H4 (cell line): ENCODE results near the gene SUPT4H1. TPM values are rescaled to one million over a fixed set of nuclear protein-coding genes. Genes with fewer than 3 reads are reported as not detected.

ENCODE experiments used
- DNase-seq: peaks from one replicate; pipeline ENCODE4 v3.0.0-alpha.2; 2015; ENCODE audit warnings: low spot score
- total RNA-seq: library from RNA; depleted of rRNA; stranded (reverse); fragments of >200 nt; shearing (Covaris generic); gene quantifications from 2 replicates; pipeline ENCODE4 v1.2.3, GENCODE V29; 2014

Gene SUPT4H1
- total RNA-seq, 1 experiment from 2014 or later = 99.9 TPM

GRCh38 chr17:58329035-58329809 is 22.8 kb downstream of the SUPT4H1 start:
- no peak for DNase-seq

- no peak for DNase-seq
Observed at GRCh38 chr17:58328195-58329034, 23.6 kb downstream of the SUPT4H1 start, which contains the start of gene TSPOAP1. TSS of gene TSPOAP1 (minus strand) at chr17:58328795. CDS start at chr17:58327920, 875 bp downstream.

GRCh38 chr17:58327363-58328194 is 24.4 kb downstream of the SUPT4H1 start:
- DNase-seq = no peak

- no peak for DNase-seq
Observed at GRCh38 chr17:58326609-58327362, 25.2 kb downstream of the SUPT4H1 start.

DNA sequence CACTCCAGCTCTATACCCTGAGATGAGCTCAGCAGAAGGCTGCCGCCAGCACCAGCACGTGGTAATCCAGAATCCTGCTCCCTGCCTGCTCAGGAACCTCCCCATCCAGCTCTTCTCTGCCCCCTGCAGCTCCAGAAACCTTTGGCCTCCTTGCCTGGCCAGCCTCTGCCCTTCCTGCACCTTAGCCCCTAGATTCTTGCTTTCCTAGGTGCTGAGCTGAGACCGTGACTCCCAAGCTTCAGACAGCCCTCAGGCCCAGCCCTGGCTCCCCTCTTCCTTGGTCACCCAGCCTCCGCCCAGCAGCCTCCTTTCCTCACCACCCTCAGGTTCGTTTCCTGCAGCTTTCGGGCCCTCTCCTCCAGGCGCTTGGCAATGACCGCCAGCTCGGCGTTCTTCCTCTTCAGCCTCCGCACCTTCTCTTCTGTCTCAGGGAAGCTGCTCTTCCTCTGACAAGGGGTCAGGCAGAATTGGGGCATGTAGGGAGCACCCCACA is 26.0 kb downstream of the SUPT4H1 start:
- DNase-seq = no peak

- DNase-seq = no peak
Observed at GRCh38 chr17:58325289-58325726, 26.7 kb downstream of the SUPT4H1 start.

DNA sequence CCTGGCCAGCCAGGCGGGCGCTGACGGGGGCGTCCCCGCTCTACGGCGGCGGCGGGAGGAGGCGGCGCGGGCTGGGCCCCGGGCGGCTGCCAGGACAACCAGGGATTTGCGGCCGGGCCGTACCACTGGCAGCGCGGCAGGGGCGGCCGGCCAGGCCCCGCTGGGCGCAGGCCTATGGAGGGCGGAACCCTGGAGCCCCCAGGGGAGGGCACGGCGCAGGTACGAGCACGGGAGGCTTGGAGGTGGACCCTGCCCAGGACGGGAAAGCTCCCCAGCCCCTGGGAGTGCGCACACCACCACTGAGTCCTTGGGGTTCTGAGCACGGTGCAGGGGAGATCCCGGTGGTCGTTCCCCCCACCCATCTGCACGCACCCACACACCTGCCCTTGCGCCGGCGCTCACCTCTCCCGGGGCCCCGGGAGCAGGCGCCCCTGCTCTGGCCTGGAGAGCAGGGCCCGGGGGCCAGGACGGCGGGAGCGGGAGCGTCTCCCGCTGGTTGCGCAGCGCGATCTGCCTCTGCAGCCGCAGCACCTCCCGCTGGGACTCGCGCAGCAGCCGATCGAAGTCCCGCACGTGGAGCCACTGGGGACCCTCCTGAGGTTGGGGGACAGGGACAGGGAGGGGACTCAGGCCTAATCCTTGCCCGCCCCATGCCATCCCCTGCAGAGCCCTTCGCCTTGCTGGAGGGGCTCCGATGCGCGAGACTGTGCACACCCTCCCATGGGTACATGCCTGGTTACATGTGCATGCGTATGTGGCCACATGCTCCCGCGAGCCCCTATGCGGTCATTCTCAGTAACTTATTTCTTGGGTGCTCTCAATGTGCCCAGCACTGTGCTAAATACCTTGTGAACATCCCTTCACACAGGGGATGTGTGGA is 27.4 kb downstream of the SUPT4H1 start:
- no peak for DNase-seq

- DNase-seq = no peak
Observed at GRCh38 chr17:58324056-58324408, 28.0 kb downstream of the SUPT4H1 start.

DNA sequence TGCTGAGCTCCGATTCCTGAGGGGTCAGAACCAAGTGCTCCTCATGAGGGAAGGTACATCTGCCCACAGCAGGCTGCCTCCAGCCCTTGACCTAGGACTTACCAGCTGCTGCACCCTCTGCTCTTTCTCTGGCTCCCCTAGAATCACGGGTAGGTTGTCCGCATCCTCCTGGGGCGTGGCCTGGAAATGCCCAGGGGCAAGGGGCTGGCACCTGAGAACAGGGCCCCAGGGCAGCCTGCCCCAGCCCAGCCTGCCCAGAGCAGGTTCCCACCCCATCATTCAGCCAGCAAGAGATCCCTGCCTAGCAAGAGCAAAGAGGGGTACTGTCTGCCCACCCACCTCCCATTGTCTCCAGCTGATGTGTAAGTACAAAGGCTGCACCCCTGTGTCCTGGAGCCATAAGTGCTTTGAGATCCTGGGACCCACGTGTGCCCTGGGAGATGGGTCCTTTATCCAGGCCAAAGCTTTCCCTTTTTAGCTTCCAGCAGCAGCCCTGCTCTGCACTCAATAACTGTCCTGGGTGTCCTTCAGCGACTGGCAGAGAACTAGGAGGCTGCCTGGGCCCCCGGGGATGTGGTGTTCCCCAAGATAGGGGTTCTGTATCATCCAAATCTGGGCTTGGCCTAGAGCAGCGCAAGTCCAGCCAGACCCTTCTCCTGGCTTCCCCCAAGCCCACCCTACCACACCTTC is 28.5 kb downstream of the SUPT4H1 start:
- no peak for DNase-seq

GRCh38 chr17:58322581-58323185 is 29.3 kb downstream of the SUPT4H1 start:
- DNase-seq = no peak

DNA sequence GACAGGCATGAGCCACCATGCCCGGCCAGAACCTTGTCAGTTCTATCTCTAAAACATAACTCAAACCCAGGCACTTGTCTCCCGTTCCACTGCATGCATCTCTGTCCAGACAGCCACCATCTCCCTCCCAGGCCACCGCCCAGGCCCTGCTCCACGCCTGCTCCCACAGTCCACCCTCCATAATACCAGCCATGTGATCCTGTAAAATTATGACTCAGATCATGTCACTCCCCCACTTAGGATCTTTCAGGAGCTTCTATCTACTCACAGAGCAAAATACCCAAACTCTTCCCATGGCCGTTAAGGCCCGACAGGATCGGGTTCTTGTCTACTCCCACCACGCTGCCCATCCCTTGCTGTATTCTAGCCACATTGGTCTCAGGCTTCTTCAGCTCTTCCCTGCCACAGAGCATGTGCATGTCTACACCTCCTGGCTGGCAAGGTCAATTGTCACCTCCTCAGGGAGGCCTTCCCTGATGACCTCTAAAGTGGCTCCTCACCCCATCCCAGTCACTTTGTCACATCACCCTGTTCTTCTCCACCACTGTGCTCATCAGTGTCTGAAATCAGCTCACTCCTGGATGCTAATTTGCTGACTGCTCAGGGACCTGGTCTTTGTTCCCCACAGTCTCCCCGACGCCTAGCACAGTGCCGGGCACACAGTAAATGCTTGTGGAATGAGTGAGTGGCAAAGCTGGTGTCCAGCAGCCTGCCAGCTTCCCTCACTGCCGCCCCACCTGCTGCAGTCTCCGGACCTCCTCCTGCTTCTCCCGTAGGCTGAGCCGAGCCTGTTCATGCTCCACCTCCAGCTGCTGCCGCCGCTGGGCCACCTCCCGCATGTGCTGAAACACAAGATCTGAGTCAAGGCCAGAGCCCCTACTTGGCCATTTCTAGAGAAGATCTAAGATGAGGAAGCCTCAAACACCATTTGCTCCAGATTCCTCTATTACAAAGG is 30.2 kb downstream of the SUPT4H1 start:
- DNase-seq = no peak

DNA sequence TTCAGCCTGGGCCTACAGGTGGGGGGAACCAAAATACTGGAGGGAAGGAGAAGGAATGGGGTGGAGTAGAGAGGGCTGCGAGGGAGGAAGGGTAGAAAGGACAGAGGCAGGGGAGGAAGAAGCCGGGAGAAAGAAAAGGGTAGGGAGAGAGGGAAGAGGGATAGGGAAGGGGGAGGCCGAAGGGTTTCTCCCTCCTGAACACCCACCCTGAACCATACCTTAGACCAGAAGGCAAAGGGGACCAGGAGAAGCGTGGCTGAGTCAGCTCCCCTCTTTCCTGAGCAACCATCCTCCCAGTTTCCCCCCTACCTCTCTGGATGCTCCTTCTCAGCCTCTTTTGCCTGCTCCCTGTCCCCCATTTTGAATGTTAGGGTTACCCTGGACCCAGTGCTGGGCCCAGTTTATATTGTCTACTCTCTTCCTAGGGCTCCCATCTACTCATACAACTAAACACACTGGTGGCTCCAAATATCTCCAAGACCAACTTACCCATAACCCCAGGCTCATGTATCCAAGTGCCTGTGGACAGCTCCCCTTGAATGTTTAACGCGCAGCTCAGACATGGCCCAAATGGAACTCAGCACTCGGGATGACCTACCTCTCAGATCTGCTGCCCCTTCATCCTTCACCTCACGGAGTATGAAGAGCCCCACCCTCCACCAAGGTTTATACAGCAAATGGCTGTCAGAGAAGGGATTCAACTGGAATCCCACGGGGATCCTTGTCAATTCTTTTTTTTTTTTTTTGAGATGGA is 31.3 kb downstream of the SUPT4H1 start:
- DNase-seq = no peak

- no peak for DNase-seq
Observed at GRCh38 chr17:58320163-58320558, 31.8 kb downstream of the SUPT4H1 start.

DNA sequence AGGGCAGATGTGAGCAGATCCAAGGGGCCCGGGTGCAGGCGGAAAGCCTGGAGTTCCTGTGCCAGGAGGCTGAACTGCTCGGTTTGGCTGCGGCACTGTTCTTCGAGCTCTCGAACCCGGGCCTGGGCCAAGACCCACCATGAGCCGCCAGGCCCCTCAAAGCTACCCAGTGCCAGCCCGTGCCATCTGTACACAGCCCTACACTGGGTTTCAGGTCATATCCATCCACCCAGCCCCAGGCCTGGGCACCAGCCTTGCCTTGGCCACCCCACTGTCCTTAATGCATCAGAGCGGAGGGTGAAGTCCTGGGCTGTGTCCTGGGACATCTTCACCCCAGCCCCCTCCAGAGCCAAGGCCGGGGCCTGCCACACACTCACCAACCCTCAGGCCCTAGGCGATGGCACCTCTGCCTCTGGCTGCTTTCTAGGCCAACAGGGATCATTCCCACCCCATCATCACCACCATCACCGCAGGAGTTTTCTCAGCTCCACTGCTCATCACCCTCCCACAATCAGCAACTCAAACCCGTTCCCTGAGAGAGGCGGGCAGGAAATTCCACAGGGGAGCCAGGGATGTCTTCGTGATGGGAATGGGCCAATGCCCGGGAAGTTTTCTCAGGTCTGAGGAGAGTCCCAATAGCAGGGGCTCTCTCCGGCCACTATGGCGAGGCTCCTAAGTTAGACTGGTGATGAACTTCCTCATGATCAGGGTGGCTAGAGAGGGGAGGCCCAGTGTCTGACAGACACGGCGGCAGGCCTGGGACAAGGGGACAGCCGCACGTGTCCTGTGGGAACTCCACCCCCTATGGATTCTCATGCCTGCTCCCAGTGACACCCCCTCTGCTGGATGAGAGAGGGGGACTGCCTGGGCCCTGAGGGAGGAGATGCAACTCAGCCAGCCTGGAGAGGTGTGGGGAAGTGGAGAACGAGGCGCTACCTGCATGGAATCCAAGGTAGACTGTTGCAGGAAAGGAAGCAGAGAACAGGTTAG is 32.5 kb downstream of the SUPT4H1 start:
- no peak for DNase-seq

DNA sequence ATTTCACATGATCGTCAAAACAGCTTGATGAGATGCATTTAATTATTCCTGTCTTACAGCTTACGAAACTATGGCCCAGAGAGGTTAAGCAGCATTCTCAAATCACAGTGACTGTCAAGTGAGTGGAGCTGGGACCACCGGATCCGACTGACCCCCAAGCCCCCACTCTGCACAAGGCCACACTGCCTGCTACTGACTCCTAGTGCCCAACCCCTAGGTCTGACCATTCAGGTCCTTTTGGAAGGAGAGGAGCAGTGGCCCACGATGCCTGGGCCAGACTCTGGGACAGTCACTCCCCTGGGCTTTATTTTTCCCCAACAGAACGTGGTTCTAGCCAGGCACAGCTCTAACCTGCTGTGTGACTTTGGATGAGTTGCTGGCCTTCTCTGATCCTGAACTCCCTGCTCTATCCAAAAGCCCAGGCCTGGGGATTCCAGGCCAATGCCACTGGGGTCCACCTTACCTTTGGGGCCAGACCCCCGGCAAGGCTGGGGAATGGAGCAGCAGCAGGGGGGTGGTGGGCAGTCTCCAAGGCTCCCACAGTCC is 33.3 kb downstream of the SUPT4H1 start:
- no peak for DNase-seq

- DNase-seq = no peak
Observed at GRCh38 chr17:58318065-58318481, 33.9 kb downstream of the SUPT4H1 start.
